HepG2 (cell line): ENCODE results near the gene ALK. TPM values are rescaled to one million over a fixed set of nuclear protein-coding genes. Genes with fewer than 3 reads are reported as not detected.

Source experiments
- ATAC-seq: fragments of 200-7000 bp; cut with Tn5 transposase; 3 replicates; pipeline ENCODE4 v1.9.1; 2020; ENCODE audit warnings: mild to moderate bottlenecking, moderate library complexity
- BruUV-seq: library from RNA; stranded (reverse); fragments of 400-500 nt; replicated peaks from 2 replicates; lab custom pipeline; 2021; lab: Mats Ljungman, UMichigan
- CTCF ChIA-PET: fragments of 300-600 bp; formaldehyde crosslinking; extraction: SDS; loops from one replicate; lab custom pipeline; 2021; ENCODE audit warnings: low total read pairs, inconsistent platforms, low intra/inter-chr PET ratio; lab: Yijun Ruan, JAX
- POLR2A ChIA-PET: fragments of 350-600 bp; sonication (Branson Sonifier 250); formaldehyde crosslinking; loops from one replicate; lab custom pipeline; 2020; ENCODE audit warnings: antibody characterized with exemption, inconsistent platforms; lab: Yijun Ruan, JAX
- DNase-seq: peaks from one replicate; pipeline ENCODE4 v3.0.0-alpha.2; 2015; ENCODE audit warnings: low spot score
- FAIRE-seq: peaks from 3 replicates; lab custom pipeline; 2011; peaks lifted over from hg19 to GRCh38; lab: Jason Lieb, UNC
- H2AFZ ChIP-seq: one replicate; pipeline ENCODE4 v1.6.1; 2011; ENCODE audit warnings: low read length, inconsistent platforms
- H3K27ac ChIP-seq: fragments of 300-600 bp; 3 replicates; pipeline ENCODE4 v1.8.0; 2011; ENCODE audit warnings: mixed run types, mild to moderate bottlenecking, mixed read lengths, low read length, inconsistent platforms; ENCODE audit not compliant: insufficient read depth; ENCODE audit errors: extremely low read length
- H3K27me3 ChIP-seq, 2 experiments: fragments of 200-600 bp in 1 of 2; 2 replicates in 1 of 2; 3 replicates in 1 of 2; pipeline versions ENCODE4 v1.6.0 to v1.8.0; 2011; ENCODE audit warnings: low read length in 2 of 2, mild to moderate bottlenecking in 2 of 2, moderate library complexity in 2 of 2, inconsistent platforms in 1 of 2; ENCODE audit not compliant: insufficient read depth in 2 of 2, control insufficient read depth in 1 of 2
- H3K36me3 ChIP-seq, 2 experiments: fragments of 200-600 bp in 1 of 2; replicated peaks in 1 of 2; 2 replicates in 1 of 2; 3 replicates in 1 of 2; pipeline versions ENCODE4 v1.5.1 to v1.8.0; 2011; ENCODE audit warnings: low read length in 2 of 2, inconsistent platforms in 1 of 2; ENCODE audit not compliant: insufficient read depth in 2 of 2, control insufficient read depth in 1 of 2
- H3K4me1 ChIP-seq: 2 replicates; pipeline ENCODE4 v1.5.1; 2012; ENCODE audit warnings: low read length, inconsistent platforms; ENCODE audit not compliant: insufficient read depth
- H3K4me2 ChIP-seq: 2 replicates; pipeline ENCODE4 v1.6.0; 2011; ENCODE audit warnings: low read depth, low read length, inconsistent platforms
- H3K4me3 ChIP-seq, 3 experiments: fragments of 200-600 bp in 1 of 3; sonication (generic), shearing (Covaris generic) in 1 of 3; replicated peaks in 1 of 3; 2 replicates each; pipeline ENCODE4 v1.5.1; 2011 to 2016; ENCODE audit warnings: low read length in 3 of 3, inconsistent platforms in 2 of 3, low read depth in 2 of 3, mild to moderate bottlenecking in 2 of 3, control low read depth in 1 of 3, mixed read lengths in 1 of 3; ENCODE audit not compliant: insufficient read depth in 1 of 3
- H3K79me2 ChIP-seq: one replicate; pipeline ENCODE4 v1.6.1; 2011; ENCODE audit warnings: low read length, inconsistent platforms; ENCODE audit not compliant: insufficient read depth
- H3K9ac ChIP-seq: 2 replicates; pipeline ENCODE4 v1.6.0; 2011; ENCODE audit warnings: mild to moderate bottlenecking, low read depth, low read length, inconsistent platforms; ENCODE audit not compliant: insufficient read depth
- H3K9me3 ChIP-seq: 2 replicates; pipeline ENCODE4 v1.5.1; 2012; ENCODE audit warnings: mild to moderate bottlenecking, low read length
- H4K20me1 ChIP-seq: 2 replicates; pipeline ENCODE4 v1.6.0; 2011; ENCODE audit warnings: inconsistent platforms, mild to moderate bottlenecking, low read length, moderate library complexity; ENCODE audit not compliant: insufficient read depth
- CCAR2 ChIP-seq: fragments of 200-400 bp; formaldehyde crosslinking; optimal IDR thresholded peaks from 2 replicates; pipeline ENCODE3; 2018; ENCODE audit warnings: low read depth, mild to moderate bottlenecking, low read length, moderate library complexity
- CENPBD1 ChIP-seq: sonication (generic); formaldehyde crosslinking; IDR thresholded peaks from 2 replicates; pipeline ENCODE4 v1.8.0; 2022; ENCODE audit warnings: missing genetic modification reagents, low read depth, mild to moderate bottlenecking, borderline replicate concordance
- KMT2B ChIP-seq: IDR thresholded peaks from 2 replicates; pipeline ENCODE4 v1.6.1; 2016; ENCODE audit warnings: missing genetic modification reagents, missing compliant biosample characterization
- MEIS2 ChIP-seq: sonication (generic); formaldehyde crosslinking; IDR thresholded peaks from 2 replicates; pipeline ENCODE4 v1.9.0; 2021; ENCODE audit warnings: mild to moderate bottlenecking, missing genetic modification reagents
- REST ChIP-seq, 2 experiments: IDR thresholded peaks; 2 replicates each; pipeline ENCODE4 v1.6.1; 2011 to 2012; ENCODE audit warnings: low read length in 2 of 2, borderline replicate concordance in 1 of 2, low read depth in 1 of 2, mild to moderate bottlenecking in 1 of 2, moderate library complexity in 1 of 2
- WGBS: methylation state at CpG from one replicate; pipeline ENCODE4 v1.1.6; 2017; ENCODE audit warnings: low lambda C conversion rate; 5-methylcytosine and 5-hydroxymethylcytosine counted together
- in situ Hi-C: cut with HindIII; loops from 2 replicates; pipeline ENCODE4 v1.10.0; 2017; ENCODE audit warnings: low pct_unique_long_range_greater_than_20kb; ENCODE audit not compliant: extremely low pct_ligation_motif_present
- intact Hi-C: fragments of 100-400 bp; cut with micrococcal nuclease; formaldehyde crosslinking; loops from one replicate; pipeline ENCODE4 v1.10.0; 2022; ENCODE audit not compliant: unreplicated experiment
- polyA plus RNA-seq, 8 experiments: library from polyadenylated mRNA; depleted of rRNA in 3 of 8; stranded (reverse) in 7 of 8; unstranded in 1 of 8; fragments of >200 nt; fragmentation: Illumina TruSeq in 4 of 8; extraction: Trizol in 4 of 8; gene quantifications; 2 replicates each; pipeline versions ENCODE4 v1.2.1 to v1.2.3, GENCODE V29; 2011 to 2016; ENCODE audit warnings: low read depth in 4 of 8, missing spikeins in 1 of 8, mixed read lengths in 1 of 8; ENCODE audit not compliant: insufficient read depth in 1 of 8
- total RNA-seq, 5 experiments: library from RNA; depleted of rRNA; stranded (reverse); fragments of >200 nt; fragmentation: Illumina TruSeq; extraction: Trizol; gene quantifications; 2 replicates each; pipeline ENCODE4 v1.2.3, GENCODE V29; 2016; ENCODE audit warnings: low read depth in 1 of 5

ALK gene
- total and polyA plus RNA-seq, 2 of the 13 experiments (the other 11 are each of a cell fraction or from before 2014, with no cell fraction given) = not detected

DNA sequence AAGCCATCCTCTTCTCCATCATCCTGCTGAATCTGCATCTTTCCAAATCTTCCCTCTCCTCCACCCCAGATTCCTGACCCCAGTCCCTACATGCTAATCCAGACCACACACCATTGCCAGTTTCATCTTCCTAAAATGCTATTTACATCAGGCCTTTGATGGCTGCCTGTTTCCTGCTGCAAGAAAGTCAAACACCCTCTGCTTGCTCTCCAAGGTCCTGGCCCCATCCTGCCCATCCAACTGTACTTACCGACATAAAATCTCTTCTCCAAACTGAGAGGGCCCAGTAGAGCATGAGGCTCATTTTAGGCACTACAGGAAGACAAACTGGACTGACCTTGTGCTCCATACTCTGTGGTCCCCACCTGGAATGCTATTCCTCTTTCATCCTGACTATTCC, 19.0 kb downstream of the ALK start:
- CTCF ChIA-PET = no interaction called here
- Histone ChIP-seq H3K9ac (no peak overlapping the region), H3K27me3 (peaks cover 2 to 9% of the 10 kb centered on the region in 2 experiments; a peak in 4 of 5 replicates), H4K20me1 (no peaks in the 10 kb centered on the region), H3K36me3 (no peaks in the 10 kb centered on the region), H3K4me2 (no peak overlapping the region), H3K79me2 (no peaks in the 10 kb centered on the region)
- BruUV-seq = no TSS peak
- no peak for DNase-seq
- no peak for ATAC-seq
- in situ Hi-C loops = no loop called here
- TF ChIP-seq MEIS2 (CRISPR knock-in tag) (no peak), CCAR2 (no peak), KMT2B (CRISPR knock-in tag) (no peak), REST (IDR thresholded peaks at IDR 0.05; ENCODE audit: borderline replicate concordance in 1 of 2, low read depth in 1 of 2, low read length in 2 of 2) (peak in 1 of 2 experiments; percentile 83), CENPBD1 (CRISPR knock-in tag) (no peak)
- TF ChIP-seq, all 625 proteins: peak for 1
- no peak for FAIRE-seq
- Histone ChIP-seq H3K4me3 (no peak overlapping the region), H3K9me3 (no peaks in the 10 kb centered on the region), H2AFZ (no peak overlapping the region), H3K27ac (no peak overlapping the region), H3K4me1 (no peaks in the 10 kb centered on the region)
- POLR2A ChIA-PET = no interaction called here
- intact Hi-C loops = no loop called here
- 0% methylated on average over 1 of the region's 1 CpG for WGBS
